GM18861 (cell line): ENCODE measurements around the gene SLC35G2.
"Not testable (repeated sequence)": the region's sequence is repeated elsewhere in the genome, so short reads cannot be mapped to it uniquely, and the experiment has no call there.

Experiments used
- ATAC-seq: cut with Tn5 transposase; IDR thresholded peaks from one replicate; pipeline ENCODE4 v1.9.1; 2021; ENCODE audit not compliant: unreplicated experiment

The SLC35G2 gene

GRCh38 chr3:136818769-136819391 lies at the start of gene SLC35G2:
SLC35G2 (plus strand) TSS chr3:136819126; CDS start chr3:136854461, 35,335 bp downstream.
- no peak for ATAC-seq

GRCh38 chr3:136772709-136773108 lies 46.2 kb upstream of the SLC35G2 start:
- no peak for ATAC-seq

GRCh38 chr3:136778865-136779264 lies 40.1 kb upstream of the SLC35G2 start:
- no peak for ATAC-seq

- ATAC-seq = no peak
Observed at GRCh38 chr3:136780741-136781140, 38.2 kb upstream of the SLC35G2 start.

- no peak for ATAC-seq
Observed at GRCh38 chr3:136783708-136784191, 35.2 kb upstream of the SLC35G2 start.

- peak; percentile 79 for ATAC-seq
Observed at GRCh38 chr3:136787349-136787748, 31.6 kb upstream of the SLC35G2 start.

GRCh38 chr3:136788154-136788553 lies 30.8 kb upstream of the SLC35G2 start:
- no peak for ATAC-seq

- no peak for ATAC-seq
Observed at GRCh38 chr3:136789976-136790375, 28.9 kb upstream of the SLC35G2 start.

GRCh38 chr3:136790786-136791185 lies 28.1 kb upstream of the SLC35G2 start:
- ATAC-seq = no peak

- ATAC-seq = no peak
Observed at GRCh38 chr3:136792556-136793330, 26.2 kb upstream of the SLC35G2 start.

- not testable (repeated sequence) for ATAC-seq
Observed at GRCh38 chr3:136801146-136801545, 17.8 kb upstream of the SLC35G2 start.

GRCh38 chr3:136802481-136802996 lies 16.4 kb upstream of the SLC35G2 start:
- no peak for ATAC-seq

- no peak for ATAC-seq
Observed at GRCh38 chr3:136804141-136804540, 14.8 kb upstream of the SLC35G2 start.

GRCh38 chr3:136804813-136805212 lies 14.1 kb upstream of the SLC35G2 start:
- ATAC-seq = no peak

- no peak for ATAC-seq
Observed at GRCh38 chr3:136805795-136806194, 13.1 kb upstream of the SLC35G2 start.

- no peak for ATAC-seq
Observed at GRCh38 chr3:136811701-136812100, 7.2 kb upstream of the SLC35G2 start.

- ATAC-seq = no peak
Observed at GRCh38 chr3:136817448-136817847, 1.5 kb upstream of the SLC35G2 start.

- ATAC-seq = peak; percentile 59
Observed at GRCh38 chr3:136818191-136818768, 646 bp upstream of the SLC35G2 start.

GRCh38 chr3:136819392-136819730 lies 435 bp downstream of the SLC35G2 start:
- ATAC-seq = no peak

- no peak for ATAC-seq
Observed at GRCh38 chr3:136819731-136820679, 1.1 kb downstream of the SLC35G2 start.

GRCh38 chr3:136831461-136831860 lies 12.5 kb downstream of the SLC35G2 start:
- no peak for ATAC-seq
